Heart right ventricle (tissue), 16 donors: Measurements from ENCODE around the gene NLRC5. TPM values are rescaled to one million over a fixed set of nuclear protein-coding genes. Genes with fewer than 3 reads are reported as not detected.

Source experiments
- ATAC-seq, 8 donors: fragments of 200-7000 bp; cut with Tn5 transposase; one replicate each; pipeline ENCODE4 v1.9.1; 2020; ENCODE audit warnings: mild to moderate bottlenecking in 8 of 8, moderate library complexity in 8 of 8, moderate number of reproducible peaks in 1 of 8
- DNase-seq, 2 donors: peaks; one replicate each; pipeline ENCODE4 v3.0.0-alpha.2; 2020
- H3K27ac ChIP-seq, 10 donors: fragments of 200-600 bp; sonication (generic) in 2 of 10; one replicate each; pipeline versions ENCODE4 v1.5.0 to v1.8.0; 2020 to 2022; ENCODE audit warnings: mild to moderate bottlenecking in 3 of 10
- H3K27me3 ChIP-seq, 7 donors: fragments of 200-600 bp; one replicate each; pipeline ENCODE4 v1.8.0; 2021 to 2022; ENCODE audit warnings: mild to moderate bottlenecking in 2 of 7
- H3K36me3 ChIP-seq, 9 donors: fragments of 200-600 bp; sonication (generic) in 1 of 9; one replicate each; pipeline versions ENCODE4 v1.5.0 to v1.8.0; 2020 to 2022; ENCODE audit warnings: mild to moderate bottlenecking in 2 of 9
- H3K4me1 ChIP-seq, 9 donors: fragments of 200-600 bp; sonication (generic) in 1 of 9; one replicate each; pipeline versions ENCODE4 v1.5.0 to v1.8.0; 2020 to 2022; ENCODE audit warnings: mild to moderate bottlenecking in 4 of 9
- H3K4me3 ChIP-seq, 10 donors: fragments of 200-600 bp; sonication (generic) in 2 of 10; one replicate each; pipeline versions ENCODE4 v1.5.0 to v1.8.0; 2020 to 2022; ENCODE audit warnings: mild to moderate bottlenecking in 7 of 10, moderate library complexity in 2 of 10
- H3K9me3 ChIP-seq, 11 donors: fragments of 200-600 bp in 10 of 11; sonication (generic) in 2 of 11; one replicate each; pipeline versions ENCODE4 v1.5.0 to v1.8.0; 2013 to 2022; ENCODE audit warnings: mild to moderate bottlenecking in 2 of 11, control low read depth in 1 of 11, moderate library complexity in 1 of 11
- CTCF ChIP-seq, 9 donors: fragments of 200-600 bp; sonication (generic) in 2 of 9; IDR thresholded peaks; one replicate each; pipeline versions ENCODE4 v1.5.0 to v1.8.0; 2021 to 2022; ENCODE audit warnings: antibody characterized with exemption in 9 of 9, mild to moderate bottlenecking in 5 of 9, moderate library complexity in 1 of 9
- WGBS, 2 donors: extraction: QIAGEN DNeasy Blood & Tissue Kit; methylation state at CpG; one replicate each; pipeline ENCODE4 v1.1.7; 2013; ENCODE audit warnings: inconsistent platforms in 1 of 2; 5-methylcytosine and 5-hydroxymethylcytosine counted together
- intact Hi-C, 10 donors: fragments of 100-400 bp; cut with DNase I; formaldehyde crosslinking; loops; one replicate each; pipeline versions ENCODE4 v1.11.1 to v1.14.2; 2022
- polyA plus RNA-seq, 2 donors: library from polyadenylated mRNA; stranded (reverse); fragments of 200-250 nt; gene quantifications; one replicate each; pipeline ENCODE4 v1.2.3, GENCODE V29; 2013
- total RNA-seq, 10 donors: library from RNA; stranded (reverse); fragmentation: NEBNext Ultra II Directional in 3 of 10; extraction: Animal tissue kit (Norgen Biotek cat#: 25700) in 3 of 10; gene quantifications; one replicate each; pipeline versions ENCODE4 v1.2.1 to v1.2.4, GENCODE V29; 2021 to 2023
- donor health status: Arrhythmogenic right ventricular cardiomyopathy.
- donor health status: ischemic (EF 13 %, LVEDD 7.1; RV severe dilation, severe dysfunction).
- donor health status: healthy with polysubstance abuse.
- donor health status: DM: no; HTN: yes; CAD: no.
- donor health status: DM: no; HTN: no; CAD: no.
- donor health status: ischemic (EF 25% LVEDD 6.9; RV normal size, moderate dysfunction).
- donor health status: ischemic (EF 25% LVEDD 5.7; RV mildly dilated, moderate dysfunction).
- donor health status: healthy.
- donor health status: DM: yes; HTN: yes; CAD: no.
- donor health status: Ischemic cardiomyopathy.
- donor health status: ischemic (EF 35%, LVEDD 5.7; RV mildly dilated, moderate dysfunction).
- donor health status: nonischemic (EF 11% LVEDD 7.7; RV severe dilation, severe dysfunction).
- donor health status: DM: yes; HTN: yes; CAD: no.
- donor health status: PGD.
- donor health status: ischemic (EF 29% LVEDD 5.4; RV normal size, mild dysfunction).
- donor health status: nonischemic (EF 23%, LVEDD 6.1; RV moderate dilation, normal function).

NLRC5 gene
- total and polyA plus RNA-seq, 12 donors = 6.2 to 49.6 (median 13.5) TPM

DNA sequence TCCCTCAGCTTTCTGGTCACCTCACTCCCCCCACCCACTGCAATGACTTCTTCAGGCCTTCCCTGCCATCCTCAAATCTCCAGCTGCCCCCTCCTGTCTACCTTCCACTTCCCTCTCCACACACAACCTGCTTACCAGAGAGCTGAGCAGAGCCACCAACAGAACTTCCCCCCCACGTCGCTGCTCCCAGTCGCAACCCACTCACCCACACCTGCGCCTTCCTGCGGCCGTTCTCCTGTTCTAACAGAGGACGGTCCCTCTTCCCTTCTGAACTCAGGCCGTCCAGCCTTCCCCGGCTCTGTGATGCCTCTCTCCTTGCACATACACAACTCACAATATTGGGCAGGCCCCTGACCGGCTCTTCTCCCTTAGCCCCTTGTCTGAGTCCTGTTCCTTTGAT, 13.6 kb upstream of the NLRC5 start:
- Histone ChIP-seq H3K27me3 (no peaks in the 10 kb centered on the region), H3K4me1 (peaks cover 0 to 50% (median 0%) of the 10 kb centered on the region in 9 donors), H3K27ac (no peak overlapping the region), H3K36me3 (no peaks in the 10 kb centered on the region), H3K9me3 (no peaks in the 10 kb centered on the region), H3K4me3 (no peak overlapping the region)
- DNase-seq = no peak
- intact Hi-C loops = loop anchor here in 3 of 10 donors (2.0 to 10.0 kb wide), 4 partner anchors 47 to 69 kb away; no protein-coding TSS in a partner anchor
- 94% methylated on average over 10 of the region's 10 CpGs for WGBS, 2 donors
- TF ChIP-seq CTCF (IDR thresholded peaks at IDR 0.05) = no peak
- ATAC-seq = no peak

- Histone ChIP-seq H3K27me3 (no peaks in the 10 kb centered on the region), H3K4me1 (peaks cover 0 to 54% (median 0%) of the 10 kb centered on the region in 9 donors), H3K4me3 (no peak overlapping the region), H3K9me3 (no peaks in the 10 kb centered on the region), H3K36me3 (peaks cover 0 to 8% (median 0%) of the 10 kb centered on the region in 9 donors), H3K27ac (no peak overlapping the region)
- ATAC-seq (no peak), DNase-seq (no peak)
- intact Hi-C loops = loop anchor here in 2 of 10 donors (5.0 to 10.0 kb wide), 3 partner anchors 45 to 68 kb away; no protein-coding TSS in a partner anchor
- 82 to 93% methylated on average over 6 of the region's 6 CpGs for WGBS, 2 donors
- TF ChIP-seq CTCF (IDR thresholded peaks at IDR 0.05) = no peak
Observed at GRCh38 chr16:56977216-56977615, 12.1 kb upstream of the NLRC5 start.

DNA sequence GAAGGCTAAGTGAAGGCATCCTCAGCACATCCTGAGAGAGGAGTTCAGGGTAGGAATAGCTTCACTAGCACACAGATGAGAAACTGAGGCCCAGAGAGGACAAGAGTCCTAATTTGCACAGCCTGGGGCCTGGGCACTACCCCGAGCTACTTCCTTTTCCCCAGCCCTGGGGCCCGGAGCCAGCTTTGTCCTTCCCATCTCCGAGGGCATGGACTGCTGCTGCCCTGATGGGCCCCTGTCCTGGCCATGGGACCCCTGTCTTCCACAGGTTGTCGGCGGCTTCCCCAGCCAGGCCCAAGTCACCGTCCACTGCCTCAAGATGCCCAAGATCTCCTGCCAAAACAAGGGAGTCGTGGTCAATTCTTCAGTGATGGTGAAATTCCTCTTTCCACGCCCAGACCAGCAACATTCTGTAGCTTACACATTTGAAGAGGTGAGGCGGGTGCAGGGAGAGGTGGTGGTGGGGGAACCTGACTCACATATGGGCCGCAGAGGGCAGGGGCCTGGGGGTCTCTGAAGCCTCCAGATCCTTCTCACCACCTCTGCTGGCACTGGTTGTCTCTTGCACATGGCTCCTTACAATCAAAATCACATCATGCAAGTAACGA, 11.4 kb upstream of the NLRC5 start:
- peaks cover 0 to 9% (median 0%) of the 10 kb centered on the region in 9 donors for H3K36me3 ChIP-seq
- 91 to 95% methylated on average over 11 of the region's 11 CpGs for WGBS, 2 donors
- no peak overlapping the region for H3K4me3 ChIP-seq
- TF ChIP-seq CTCF (IDR thresholded peaks at IDR 0.05) = no peak
- ATAC-seq = peak in 1 of 8 donors; percentile 9
- peaks cover 0 to 49% (median 0%) of the 10 kb centered on the region in 9 donors for H3K4me1 ChIP-seq
- intact Hi-C loops = loop anchor here in 2 of 10 donors (5.0 to 10.0 kb wide), 3 partner anchors 44 to 67 kb away; no protein-coding TSS in a partner anchor
- H3K27ac ChIP-seq = no peak overlapping the region
- no peaks in the 10 kb centered on the region for H3K27me3 ChIP-seq
- no peak for DNase-seq
- H3K9me3 ChIP-seq = no peaks in the 10 kb centered on the region

DNA sequence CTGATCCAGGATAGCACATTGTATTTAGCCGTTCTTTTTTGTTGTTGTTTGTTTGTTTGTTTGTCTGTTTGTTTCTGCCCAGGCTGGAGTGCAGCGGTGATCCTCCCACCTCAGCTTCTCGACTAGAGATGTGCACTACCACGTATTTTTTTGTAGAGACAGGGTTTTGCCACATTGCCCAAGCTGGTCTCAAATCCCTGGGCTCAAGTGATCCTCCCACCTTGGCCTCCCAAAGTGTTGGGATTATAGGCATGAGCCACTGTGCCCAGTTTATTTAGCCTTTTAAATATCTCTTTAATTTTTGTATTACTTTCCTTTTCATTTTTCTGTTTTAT, 9.2 kb upstream of the NLRC5 start:
- WGBS, 2 donors = 91% methylated on average over 4 of the region's 4 CpGs
- ATAC-seq (no peak), DNase-seq (no peak)
- Histone ChIP-seq H3K36me3 (peaks cover 0 to 9% (median 0%) of the 10 kb centered on the region in 9 donors), H3K4me1 (peaks cover under 1 to 51% (median 17%) of the 10 kb centered on the region in 9 donors), H3K9me3 (no peaks in the 10 kb centered on the region), H3K27ac (peak overlapping the region in 1 of 10 donors; percentile 15), H3K4me3 (no peak overlapping the region), H3K27me3 (no peaks in the 10 kb centered on the region)
- no peak for TF ChIP-seq CTCF (IDR thresholded peaks at IDR 0.05)
- intact Hi-C loops = no loop called here
